H9 (cell line): ENCODE results near the gene SRP72. TPM values are rescaled to one million over a fixed set of nuclear protein-coding genes. Genes with fewer than 3 reads are reported as not detected.
A peak's percentile ranks its signal among the peaks of the same experiment; 100 is the strongest.

ENCODE experiments used
- DNase-seq: peaks from one replicate; pipeline ENCODE4 v3.0.0-alpha.2; 2017
- H2AFZ ChIP-seq: one replicate; pipeline ENCODE4 v1.6.1; 2013; ENCODE audit warnings: mild to moderate bottlenecking, low read length, control low read depth, moderate library complexity
- H2AK5ac ChIP-seq: 2 replicates; pipeline ENCODE4 v1.6.1; 2013; ENCODE audit warnings: low read length, control low read depth, mixed read lengths; ENCODE audit not compliant: insufficient read length
- H2BK120ac ChIP-seq: one replicate; pipeline ENCODE4 v1.6.1; 2013; ENCODE audit warnings: low read depth, mild to moderate bottlenecking, low read length, control low read depth, inconsistent platforms; ENCODE audit not compliant: poor library complexity, severe bottlenecking
- H2BK12ac ChIP-seq: 2 replicates; pipeline ENCODE4 v1.6.1; 2013; ENCODE audit warnings: low read length, control low read depth, mixed read lengths, low read depth; ENCODE audit not compliant: insufficient read length
- H2BK15ac ChIP-seq: 2 replicates; pipeline ENCODE4 v1.6.1; 2013; ENCODE audit warnings: low read depth, low read length, control low read depth
- H2BK20ac ChIP-seq: one replicate; pipeline ENCODE4 v1.6.1; 2013; ENCODE audit warnings: low read depth, mild to moderate bottlenecking, low read length, control low read depth, inconsistent platforms; ENCODE audit not compliant: poor library complexity, severe bottlenecking
- H2BK5ac ChIP-seq: 2 replicates; pipeline ENCODE4 v1.6.1; 2013; ENCODE audit warnings: low read length, control low read depth, mixed read lengths; ENCODE audit not compliant: insufficient read length
- H3K14ac ChIP-seq: 2 replicates; pipeline ENCODE4 v1.6.1; 2013; ENCODE audit warnings: low read length, control low read depth; ENCODE audit not compliant: insufficient read depth
- H3K18ac ChIP-seq: 2 replicates; pipeline ENCODE4 v1.6.1; 2013; ENCODE audit warnings: low read depth, mild to moderate bottlenecking, mixed read lengths, low read length, control low read depth; ENCODE audit not compliant: insufficient read length
- H3K23ac ChIP-seq: 2 replicates; pipeline ENCODE4 v1.6.1; 2013; ENCODE audit warnings: low read length, control low read depth, mixed read lengths, low read depth; ENCODE audit not compliant: insufficient read length
- H3K23me2 ChIP-seq: 2 replicates; pipeline ENCODE4 v1.6.1; 2013; ENCODE audit warnings: low read depth, mild to moderate bottlenecking, mixed read lengths, low read length, control low read depth; ENCODE audit not compliant: insufficient read length, poor library complexity, severe bottlenecking
- H3K27ac ChIP-seq: 2 replicates; pipeline ENCODE4 v1.5.1; 2013; ENCODE audit warnings: low read length, control low read depth, mixed read lengths, low read depth; ENCODE audit not compliant: insufficient read length
- H3K27me3 ChIP-seq: 2 replicates; pipeline ENCODE4 v1.6.1; 2013; ENCODE audit warnings: low read length, control low read depth, inconsistent platforms; ENCODE audit not compliant: insufficient read depth
- H3K4ac ChIP-seq: 2 replicates; pipeline ENCODE4 v1.6.1; 2013; ENCODE audit warnings: low read depth, mild to moderate bottlenecking, control low read depth, inconsistent platforms, low read length, moderate library complexity
- H3K4me1 ChIP-seq: 2 replicates; pipeline ENCODE4 v1.6.1; 2013; ENCODE audit warnings: low read length, control low read depth, inconsistent platforms; ENCODE audit not compliant: insufficient read depth
- H3K4me2 ChIP-seq: 2 replicates; pipeline ENCODE4 v1.6.1; 2013; ENCODE audit warnings: low read length, control low read depth, mixed read lengths; ENCODE audit not compliant: insufficient read length, insufficient read depth
- H3K56ac ChIP-seq: 2 replicates; pipeline ENCODE4 v1.6.1; 2013; ENCODE audit warnings: low read depth, mild to moderate bottlenecking, mixed read lengths, low read length, control low read depth; ENCODE audit not compliant: insufficient read length
- H3K79me1 ChIP-seq: 2 replicates; pipeline ENCODE4 v1.6.1; 2013; ENCODE audit warnings: low read depth, mild to moderate bottlenecking, moderate library complexity, low read length, control low read depth, inconsistent platforms; ENCODE audit not compliant: insufficient read depth, poor library complexity, severe bottlenecking
- H3K79me2 ChIP-seq: 2 replicates; pipeline ENCODE4 v1.6.1; 2013; ENCODE audit warnings: low read length, control low read depth, inconsistent platforms; ENCODE audit not compliant: insufficient read depth
- H3K9ac ChIP-seq: 2 replicates; pipeline ENCODE4 v1.6.1; 2013; ENCODE audit warnings: low read length, control low read depth, mixed read lengths; ENCODE audit not compliant: insufficient read length; ENCODE audit errors: extremely low read depth
- H3K9me3 ChIP-seq: one replicate; pipeline ENCODE4 v1.6.1; 2013; ENCODE audit warnings: low read depth, low read length, inconsistent platforms; ENCODE audit not compliant: control insufficient read depth
- H3T11ph ChIP-seq: one replicate; pipeline ENCODE4 v1.6.1; 2013; ENCODE audit warnings: mild to moderate bottlenecking, low read length, control low read depth, inconsistent platforms
- H4K20me1 ChIP-seq: one replicate; pipeline ENCODE4 v1.6.1; 2013; ENCODE audit not compliant: control insufficient read depth, insufficient read length, insufficient read depth
- H4K5ac ChIP-seq: 2 replicates; pipeline ENCODE4 v1.6.1; 2013; ENCODE audit warnings: low read depth, mild to moderate bottlenecking, mixed read lengths, low read length, control low read depth; ENCODE audit not compliant: insufficient read length
- H4K8ac ChIP-seq: replicated peaks from 2 replicates; pipeline ENCODE4 v1.6.1; 2013; ENCODE audit warnings: low read length, control low read depth, mixed read lengths, low read depth; ENCODE audit not compliant: insufficient read length
- H4K91ac ChIP-seq: 2 replicates; pipeline ENCODE4 v1.6.1; 2013; ENCODE audit warnings: low read depth, mild to moderate bottlenecking, moderate library complexity, mixed read lengths, low read length, control low read depth; ENCODE audit not compliant: insufficient read length
- H3K27ac Mint-ChIP-seq, 3 experiments: 2 replicates in 2 of 3; 3 replicates in 1 of 3; pipeline ENCODE4 v1.8.0; 2020 to 2021; ENCODE audit warnings: mixed read lengths in 3 of 3, mild to moderate bottlenecking in 1 of 3, moderate library complexity in 1 of 3
- H3K27me3 Mint-ChIP-seq: 2 replicates; pipeline ENCODE4 v1.8.0; 2021; ENCODE audit warnings: low read depth, mild to moderate bottlenecking, moderate library complexity, mixed read lengths
- H3K36me3 Mint-ChIP-seq, 3 experiments: 2 replicates in 2 of 3; 3 replicates in 1 of 3; pipeline ENCODE4 v1.8.0; 2020 to 2021; ENCODE audit warnings: low read depth in 3 of 3, mixed read lengths in 3 of 3; ENCODE audit not compliant: insufficient read depth in 1 of 3
- H3K4me1 Mint-ChIP-seq, 2 experiments: 2 replicates each; pipeline ENCODE4 v1.8.0; 2020; ENCODE audit warnings: mixed read lengths in 2 of 2
- H3K4me3 Mint-ChIP-seq, 2 experiments: 2 replicates in 1 of 2; 3 replicates in 1 of 2; pipeline ENCODE4 v1.8.0; 2020 to 2021; ENCODE audit warnings: mild to moderate bottlenecking in 2 of 2, mixed read lengths in 2 of 2, moderate library complexity in 1 of 2
- H3K9me3 Mint-ChIP-seq, 2 experiments: 2 replicates in 1 of 2; 3 replicates in 1 of 2; pipeline ENCODE4 v1.8.0; 2020; ENCODE audit warnings: mild to moderate bottlenecking in 2 of 2, mixed read lengths in 2 of 2, moderate library complexity in 1 of 2
- WGBS: extraction: QIAGEN DNeasy Blood & Tissue Kit; methylation state at CpG from one replicate; pipeline ENCODE4 v1.1.7; 2013; ENCODE audit warnings: missing lambda C conversion rate, low lambda C conversion rate, mixed read lengths; ENCODE audit not compliant: insufficient read length; ENCODE audit errors: extremely low coverage; 5-methylcytosine and 5-hydroxymethylcytosine counted together
- total RNA-seq: library from RNA; stranded (reverse); gene quantifications from 2 replicates; pipeline ENCODE4 v1.2.1, GENCODE V29; 2021
- TF ChIP-seq, protein P1 (sequence below): fragments of 200-600 bp; sonication (generic); conservative IDR thresholded peaks from 3 replicates; pipeline ENCODE4 v1.8.0; 2021; ENCODE audit warnings: antibody characterized with exemption, mild to moderate bottlenecking

The SRP72 gene
- total RNA-seq, 1 experiment from 2014 or later = 141 TPM

DNA sequence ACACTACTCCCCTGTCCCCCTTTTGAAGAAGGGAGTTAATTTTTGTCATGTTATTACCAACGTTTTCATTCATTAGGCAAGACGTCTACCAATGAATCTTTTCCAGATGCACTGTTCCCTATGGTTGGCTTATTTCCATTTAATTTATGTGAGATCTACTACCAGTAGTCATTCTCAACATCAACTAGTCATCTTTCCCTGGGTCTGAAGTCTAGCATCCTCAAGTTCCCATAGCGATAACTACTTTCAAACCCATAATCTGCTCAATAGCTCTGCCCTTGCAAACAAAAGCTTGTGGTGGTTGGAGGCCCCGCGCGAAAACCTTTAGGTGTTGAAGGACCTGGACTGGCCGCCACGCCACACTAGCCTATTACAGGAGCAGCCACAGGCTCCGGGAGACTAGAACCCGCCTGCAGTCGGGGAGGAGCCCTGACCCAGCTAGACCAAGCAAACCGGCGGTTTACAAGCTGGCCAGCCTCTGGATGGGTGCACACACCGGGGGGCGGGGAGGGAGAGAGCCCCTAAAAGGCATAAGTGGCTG lies 32.7 kb upstream of the SRP72 start:
- H3K27me3 ChIP-seq = no peaks in the 10 kb centered on the region
- peaks cover 66% of the 10 kb centered on the region for H3K79me2 ChIP-seq
- TF ChIP-seq, protein P1, sequence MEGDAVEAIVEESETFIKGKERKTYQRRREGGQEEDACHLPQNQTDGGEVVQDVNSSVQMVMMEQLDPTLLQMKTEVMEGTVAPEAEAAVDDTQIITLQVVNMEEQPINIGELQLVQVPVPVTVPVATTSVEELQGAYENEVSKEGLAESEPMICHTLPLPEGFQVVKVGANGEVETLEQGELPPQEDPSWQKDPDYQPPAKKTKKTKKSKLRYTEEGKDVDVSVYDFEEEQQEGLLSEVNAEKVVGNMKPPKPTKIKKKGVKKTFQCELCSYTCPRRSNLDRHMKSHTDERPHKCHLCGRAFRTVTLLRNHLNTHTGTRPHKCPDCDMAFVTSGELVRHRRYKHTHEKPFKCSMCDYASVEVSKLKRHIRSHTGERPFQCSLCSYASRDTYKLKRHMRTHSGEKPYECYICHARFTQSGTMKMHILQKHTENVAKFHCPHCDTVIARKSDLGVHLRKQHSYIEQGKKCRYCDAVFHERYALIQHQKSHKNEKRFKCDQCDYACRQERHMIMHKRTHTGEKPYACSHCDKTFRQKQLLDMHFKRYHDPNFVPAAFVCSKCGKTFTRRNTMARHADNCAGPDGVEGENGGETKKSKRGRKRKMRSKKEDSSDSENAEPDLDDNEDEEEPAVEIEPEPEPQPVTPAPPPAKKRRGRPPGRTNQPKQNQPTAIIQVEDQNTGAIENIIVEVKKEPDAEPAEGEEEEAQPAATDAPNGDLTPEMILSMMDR = no peak

More for the DNA sequence above, 32.7 kb upstream of the SRP72 start:
- no peaks in the 10 kb centered on the region for H3K4me1 ChIP-seq
- peak overlapping the region; percentile 80 for H3K9ac ChIP-seq
- H4K8ac ChIP-seq = no peak overlapping the region
- H4K91ac ChIP-seq = no peak overlapping the region
- no peak overlapping the region for H4K5ac ChIP-seq
- peaks cover 4% of the 10 kb centered on the region for H4K20me1 ChIP-seq
- H2BK12ac ChIP-seq = no peak overlapping the region
- H2AK5ac ChIP-seq = no peak overlapping the region
- H3K27ac Mint-ChIP-seq = peak overlapping the region; percentile 75 to 98 (median 97); a peak in 6 of 7 replicates
- H3T11ph ChIP-seq = no peak overlapping the region
- no peak overlapping the region for H3K56ac ChIP-seq
- H3K9me3 Mint-ChIP-seq = peaks cover 0 to 3% of the 10 kb centered on the region in 2 experiments; a peak in 2 of 5 replicates
- peaks cover 4% of the 10 kb centered on the region for H3K23me2 ChIP-seq
- H3K27me3 Mint-ChIP-seq = peaks cover 1% of the 10 kb centered on the region; the same call in 1 of the 2 replicates
- peaks cover 14 to 21% (median 18%) of the 10 kb centered on the region in 3 experiments for H3K36me3 Mint-ChIP-seq
- WGBS = no CpG with 5 or more reads among the region's 15 CpGs
- H3K4me3 Mint-ChIP-seq = peak overlapping the region; percentile 97 to 100
- no peaks in the 10 kb centered on the region for H3K79me1 ChIP-seq
- H2BK15ac ChIP-seq = no peak overlapping the region
- H2BK20ac ChIP-seq = no peak overlapping the region
- H3K4ac ChIP-seq = no peak overlapping the region
- peak overlapping the region; percentile 97 for H3K4me2 ChIP-seq
- H2BK5ac ChIP-seq = no peak overlapping the region
- H3K18ac ChIP-seq = peak overlapping the region; percentile 71
- peaks cover 19 to 41% of the 10 kb centered on the region in 2 experiments for H3K4me1 Mint-ChIP-seq
- no peaks in the 10 kb centered on the region for H3K9me3 ChIP-seq
- no peak overlapping the region for H2AFZ ChIP-seq
- no peak overlapping the region for H3K27ac ChIP-seq
- no peak overlapping the region for H2BK120ac ChIP-seq
- DNase-seq = peak; percentile 51
- no peak overlapping the region for H3K23ac ChIP-seq
- peak overlapping the region; percentile 48 for H3K14ac ChIP-seq
